Skeletal muscle cell (primary cell): ENCODE measurements around the gene LY6G6F.
A peak's percentile ranks its signal among the peaks of the same experiment; 100 is the strongest.

ENCODE experiments used
- DNase-seq: peaks from one replicate; pipeline ENCODE4 v3.0.0-alpha.2; 2010; ENCODE audit warnings: low read depth
- H3K4me3 ChIP-seq: 2 replicates; pipeline ENCODE4 v1.5.1; 2011; ENCODE audit warnings: low read depth, mild to moderate bottlenecking, control low read depth, low read length, moderate library complexity

LY6G6F gene, protein sequence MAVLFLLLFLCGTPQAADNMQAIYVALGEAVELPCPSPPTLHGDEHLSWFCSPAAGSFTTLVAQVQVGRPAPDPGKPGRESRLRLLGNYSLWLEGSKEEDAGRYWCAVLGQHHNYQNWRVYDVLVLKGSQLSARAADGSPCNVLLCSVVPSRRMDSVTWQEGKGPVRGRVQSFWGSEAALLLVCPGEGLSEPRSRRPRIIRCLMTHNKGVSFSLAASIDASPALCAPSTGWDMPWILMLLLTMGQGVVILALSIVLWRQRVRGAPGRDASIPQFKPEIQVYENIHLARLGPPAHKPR

DNA sequence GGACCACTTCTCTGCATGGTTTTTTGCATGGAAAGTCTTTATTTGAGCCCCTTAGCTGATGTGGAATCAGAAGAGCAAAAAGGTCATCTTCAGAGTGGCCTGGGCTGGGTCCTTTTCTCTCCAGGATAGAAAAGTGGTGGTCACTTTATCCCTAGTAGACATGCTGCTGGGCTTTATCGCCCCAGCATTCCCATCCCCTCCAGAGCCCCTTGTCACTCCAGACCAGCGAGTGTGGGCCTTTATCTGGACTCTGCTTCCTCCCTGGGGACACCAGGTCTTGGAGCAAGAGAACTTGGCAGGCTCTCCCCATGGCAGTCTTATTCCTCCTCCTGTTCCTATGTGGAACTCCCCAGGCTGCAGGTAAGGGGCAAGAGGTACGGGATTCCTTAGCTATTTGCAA is at the start of gene LY6G6F:
LY6G6F (plus strand) TSS at position 268 of the 400 bp plus-strand sequence; CDS start at position 309, 41 bp downstream.
- H3K4me3 ChIP-seq = no peak within 1 kb of the TSS
- no peak for DNase-seq

DNA sequence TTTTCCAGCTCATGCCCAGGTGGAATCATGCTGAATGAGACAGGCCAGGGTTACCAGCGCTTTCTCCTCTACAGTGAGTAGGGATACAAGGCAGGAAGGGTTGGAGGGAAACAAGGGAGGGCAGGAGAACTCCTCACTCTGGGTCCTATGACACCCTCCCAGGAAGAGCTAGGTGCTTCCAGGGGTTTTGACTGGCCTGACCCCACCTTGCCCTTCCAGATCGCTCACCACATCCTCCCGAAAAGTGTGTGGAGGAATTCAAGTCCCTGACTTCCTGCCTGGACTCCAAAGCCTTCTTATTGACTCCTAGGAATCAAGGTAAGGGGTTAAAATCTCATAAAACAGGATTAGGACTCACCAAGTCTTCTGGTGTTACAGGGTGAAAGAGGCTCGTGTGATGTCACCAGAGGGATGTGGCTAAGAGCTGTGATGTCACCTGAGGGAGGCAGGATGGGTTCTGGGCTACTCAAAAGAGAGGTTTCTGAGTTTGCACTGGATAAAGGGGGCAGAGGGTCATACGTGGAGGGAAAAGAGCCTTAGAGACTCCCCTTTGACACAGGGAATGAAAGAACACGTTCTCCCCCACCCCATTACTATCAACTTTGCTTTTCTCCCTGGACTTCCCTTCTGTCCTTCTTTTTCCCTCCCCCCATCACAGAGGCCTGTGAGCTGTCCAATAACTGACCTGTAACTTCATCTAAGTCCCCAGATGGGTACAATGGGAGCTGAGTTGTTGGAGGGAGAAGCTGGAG is 49.1 kb upstream of the LY6G6F start:
- DNase-seq = no peak

DNA sequence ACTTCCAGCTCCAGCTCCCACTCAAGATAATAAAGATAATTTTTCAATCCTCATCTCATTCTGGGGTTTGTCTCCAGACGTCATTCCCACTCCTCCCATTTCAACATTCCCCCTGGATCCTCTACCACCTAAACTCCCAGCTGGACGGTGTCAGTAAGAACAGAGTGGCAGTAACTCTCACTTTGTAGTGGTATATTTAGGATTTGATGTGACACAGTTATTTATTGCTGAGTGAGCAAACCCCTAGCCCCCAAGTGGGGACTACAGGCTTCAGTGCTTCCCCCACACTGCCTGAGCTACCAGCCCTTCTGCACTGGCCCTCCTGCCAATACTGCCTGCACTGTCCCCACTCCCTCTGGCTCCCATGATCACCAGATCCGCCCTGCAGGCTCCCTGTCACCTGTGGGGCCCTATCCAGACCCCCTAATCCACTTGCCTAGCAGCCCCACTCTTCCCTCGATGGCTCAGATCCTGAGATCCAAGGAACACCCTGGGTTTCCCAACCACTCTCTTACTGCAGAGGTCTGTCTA is 48.4 kb upstream of the LY6G6F start:
- no peak for DNase-seq
- H3K4me3 ChIP-seq = no peak overlapping the region

More for the DNA sequence above, 49.1 kb upstream of the LY6G6F start:
- no peak overlapping the region for H3K4me3 ChIP-seq

DNA sequence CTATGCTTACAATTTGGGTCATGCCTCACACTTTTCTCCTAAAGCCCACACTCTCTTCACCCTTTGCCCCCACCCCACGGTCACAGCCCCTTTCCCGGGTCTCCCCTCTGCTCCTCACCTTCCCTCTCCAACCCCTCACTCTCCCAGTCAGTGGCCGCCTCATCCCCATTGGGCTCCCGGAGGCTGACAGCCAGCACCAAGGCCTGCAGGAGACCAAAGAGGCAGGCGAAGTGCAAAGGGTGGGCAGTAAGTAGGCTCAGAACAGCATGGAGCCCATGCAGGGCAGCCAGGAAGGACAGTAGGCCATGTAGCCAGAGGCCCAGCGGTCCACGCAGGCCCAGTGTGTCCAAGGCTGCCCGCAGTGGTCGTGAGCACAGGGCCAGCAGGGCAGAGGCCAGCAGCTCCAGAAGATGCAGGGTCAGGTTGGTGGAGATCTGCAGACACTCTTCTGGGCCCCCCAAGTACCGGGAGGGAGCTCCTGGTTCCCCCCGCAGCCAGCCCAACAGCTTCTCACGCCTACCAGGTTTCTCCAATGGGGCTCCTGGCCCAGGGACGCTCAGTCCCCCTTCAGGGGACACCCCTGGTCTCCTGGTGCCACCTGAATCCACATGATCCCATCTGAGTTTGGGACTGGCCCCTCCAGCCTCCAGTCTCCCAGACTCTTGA is 47.5 kb upstream of the LY6G6F start:
- DNase-seq = no peak
- H3K4me3 ChIP-seq = peak overlapping the region; percentile 90

DNA sequence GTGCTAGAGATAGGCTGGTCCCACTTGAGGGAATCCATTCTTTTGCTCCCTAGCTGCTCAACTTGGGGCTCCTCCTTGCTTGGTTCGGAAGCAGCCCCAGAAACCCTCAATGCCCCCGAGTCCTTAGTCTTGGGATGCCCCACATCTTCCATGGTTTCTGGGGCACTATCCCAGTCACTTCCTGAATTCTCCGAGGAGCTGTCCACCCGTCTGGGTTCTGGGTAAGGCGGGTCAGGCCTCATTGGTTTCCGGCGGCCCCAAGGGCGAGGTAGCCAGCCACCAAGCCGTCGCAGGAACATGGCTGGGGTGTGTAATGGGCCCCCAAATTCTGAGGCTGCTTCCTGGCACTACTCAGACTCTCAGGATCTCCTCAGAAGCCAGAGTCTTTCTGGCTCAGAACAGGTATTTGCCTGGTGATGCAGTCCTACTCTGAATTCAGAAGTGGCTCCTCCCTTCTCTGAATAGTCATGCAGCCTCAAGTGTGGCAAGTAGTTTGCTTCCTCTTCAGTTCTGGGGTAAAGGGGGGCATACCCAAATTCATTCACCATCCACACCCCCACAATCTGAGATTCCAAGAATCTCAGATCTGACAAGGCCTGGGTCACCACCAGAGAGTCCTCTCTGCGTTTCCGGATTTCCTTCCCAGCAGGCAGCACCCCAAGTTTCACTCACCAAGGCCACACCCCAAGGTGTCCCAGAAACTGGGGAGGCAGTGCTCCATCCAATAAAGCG is 46.9 kb upstream of the LY6G6F start:
- peak overlapping the region; percentile 90 for H3K4me3 ChIP-seq
- no peak for DNase-seq

DNA sequence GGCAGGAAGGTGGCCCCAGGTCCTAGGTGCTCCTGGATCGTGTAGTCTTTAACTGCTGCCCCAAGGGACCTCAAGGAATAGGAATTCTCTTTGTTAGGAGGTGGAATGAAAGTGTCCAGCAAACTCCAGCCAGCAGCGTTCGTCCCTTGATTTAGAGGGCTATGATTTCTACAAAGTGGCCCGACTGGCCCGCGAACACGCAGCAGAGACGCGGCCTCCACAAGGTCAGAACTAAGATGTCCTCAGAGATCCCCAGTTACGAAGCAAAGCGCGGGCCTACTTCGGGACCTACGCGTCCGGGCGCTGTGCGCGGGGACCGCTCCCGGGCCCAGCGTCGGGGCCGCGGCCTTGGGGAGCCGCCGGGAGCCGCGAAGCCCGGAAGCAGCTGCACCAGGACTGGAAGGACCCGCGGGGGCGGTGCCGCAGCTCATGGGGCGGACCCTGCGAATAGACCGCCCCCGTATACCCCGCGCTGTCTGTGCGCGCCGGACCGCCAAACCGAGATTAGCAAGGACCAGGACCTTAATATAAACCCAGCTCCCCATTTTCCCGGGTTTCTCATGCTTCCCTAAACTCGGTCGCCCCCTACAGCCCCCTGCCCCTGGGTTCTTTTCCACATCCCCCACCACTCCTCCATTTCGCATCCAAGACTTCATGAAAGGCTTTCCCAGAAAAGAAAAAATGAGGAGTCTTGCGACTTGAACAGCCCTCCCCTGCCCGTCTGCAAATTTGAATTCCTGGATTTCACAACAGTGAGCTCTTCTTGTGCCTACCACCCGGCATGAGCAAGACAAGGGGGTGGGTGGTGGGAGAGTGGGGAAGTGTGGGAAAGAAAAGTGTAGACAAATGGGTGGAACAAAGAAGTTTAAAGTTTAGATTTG is 46.0 kb upstream of the LY6G6F start, which contains the start of gene C6orf47:
C6orf47 (minus strand) TSS at position 398 of the 881 bp plus-strand sequence. CDS start 831 bp downstream, outside the sequence.
- peak within 1 kb of the TSS; percentile 90 for H3K4me3 ChIP-seq
- DNase-seq = peak; percentile 32

DNA sequence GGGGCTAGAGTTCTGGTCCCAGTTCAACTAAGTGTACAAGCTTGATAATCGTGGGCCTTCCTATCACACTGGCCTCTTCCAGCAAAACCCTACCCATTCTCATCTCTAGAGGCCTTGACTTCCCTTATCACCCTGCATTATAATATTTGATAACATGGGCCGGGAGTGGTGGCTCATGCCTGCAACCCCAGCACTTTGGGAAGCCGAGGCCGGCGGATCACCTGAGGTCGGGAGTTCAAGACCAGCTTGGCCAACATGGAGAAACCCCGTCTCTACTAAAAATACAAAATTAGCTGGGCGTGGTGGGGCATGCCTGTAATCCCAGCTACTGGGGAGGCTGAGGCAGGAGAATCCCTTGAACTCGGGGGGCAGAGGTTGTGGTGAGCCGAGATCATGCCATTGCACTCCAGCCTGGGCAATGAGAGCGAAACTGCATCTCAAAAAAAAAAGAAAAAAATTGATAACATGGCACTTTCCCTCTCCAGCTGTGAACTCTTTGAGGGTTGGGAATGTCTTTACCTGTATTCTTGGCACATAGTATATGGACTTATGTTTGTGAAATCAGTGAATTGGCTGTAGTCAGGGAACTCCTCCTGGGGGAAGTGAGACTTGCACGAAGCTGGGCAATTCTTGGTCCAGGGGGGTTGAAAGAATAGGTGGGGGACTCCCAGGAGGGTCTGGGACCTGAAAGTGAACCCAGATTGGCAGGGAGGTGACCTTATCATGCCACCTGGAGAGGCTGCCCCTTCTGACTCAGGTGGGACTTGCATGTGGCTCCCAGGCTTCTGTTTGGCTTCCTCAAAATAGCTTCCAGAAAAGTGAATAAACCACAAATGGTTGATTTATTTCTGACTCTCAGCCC is 45.2 kb upstream of the LY6G6F start:
- no peak for DNase-seq
- H3K4me3 ChIP-seq = peak overlapping the region; percentile 90

DNA sequence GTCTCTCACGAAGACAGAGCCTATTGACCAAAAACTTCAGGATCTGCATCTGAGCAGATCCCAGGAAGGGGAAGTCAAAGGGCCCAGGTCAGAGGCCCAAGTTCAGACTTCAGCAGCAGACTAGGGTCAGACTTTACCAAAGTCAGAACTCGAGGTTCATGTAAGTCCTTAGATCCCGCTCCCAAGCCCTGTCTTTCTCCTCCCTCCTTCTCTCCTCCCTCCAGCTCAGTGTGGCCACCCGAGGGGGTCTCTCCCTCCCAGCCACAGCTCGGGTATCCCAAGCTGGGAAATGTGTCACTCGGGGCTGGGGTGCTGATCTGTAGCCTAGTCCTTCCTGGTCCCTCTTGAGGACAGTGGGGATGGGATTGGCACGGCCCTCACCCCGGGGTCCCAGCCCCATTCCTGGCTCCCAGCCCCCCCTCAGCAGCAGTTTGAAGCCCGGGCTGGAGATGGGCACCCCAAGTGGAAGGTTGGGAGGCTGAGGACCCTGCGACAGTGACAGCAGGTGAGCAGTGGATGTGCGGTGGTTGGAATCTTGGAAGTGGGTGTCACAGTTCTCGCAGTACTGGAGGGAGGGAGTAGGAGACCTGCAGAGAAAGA is 44.4 kb upstream of the LY6G6F start:
- no peak overlapping the region for H3K4me3 ChIP-seq

DNA sequence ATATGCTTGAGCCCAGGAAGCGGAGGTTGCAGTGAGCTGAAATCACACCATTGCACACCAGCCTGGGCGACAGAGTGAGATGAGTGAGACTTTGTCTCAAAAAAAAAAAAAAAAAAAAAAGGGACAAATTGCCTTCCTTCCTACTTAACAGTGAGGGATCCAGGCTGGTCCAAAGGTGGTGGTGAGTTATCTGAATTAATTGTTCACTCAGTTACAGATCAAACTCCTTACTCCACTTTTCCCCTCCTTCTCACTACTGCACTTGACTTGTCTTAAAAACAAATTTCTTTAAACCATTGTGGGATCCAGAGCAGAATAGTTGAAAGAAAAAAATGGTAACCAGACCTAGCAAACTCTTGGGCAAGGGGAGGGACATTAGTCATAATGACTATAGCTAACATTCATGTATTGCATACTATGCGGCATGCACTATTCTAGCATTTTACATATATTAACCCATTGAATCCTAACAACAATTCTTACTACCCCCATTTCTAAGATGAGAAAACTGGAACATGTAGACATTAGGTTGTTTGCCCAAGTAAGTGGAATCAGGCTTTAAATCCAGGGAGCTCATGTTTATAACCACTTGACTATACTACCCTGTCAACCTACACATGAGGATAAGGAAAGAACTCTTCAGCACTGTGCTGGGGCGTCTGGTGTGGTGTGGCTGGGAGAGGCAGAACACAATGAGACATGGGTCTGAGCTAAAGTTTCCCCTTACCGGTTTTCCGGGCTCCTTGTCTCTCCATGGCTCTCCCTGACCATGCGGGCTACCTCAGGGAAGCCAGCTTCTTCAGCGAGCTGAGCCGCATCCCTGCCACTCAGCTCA is 43.3 kb upstream of the LY6G6F start:
- H3K4me3 ChIP-seq = peak overlapping the region; percentile 97
- no peak for DNase-seq

More for the DNA sequence above, 44.4 kb upstream of the LY6G6F start:
- DNase-seq = no peak

DNA sequence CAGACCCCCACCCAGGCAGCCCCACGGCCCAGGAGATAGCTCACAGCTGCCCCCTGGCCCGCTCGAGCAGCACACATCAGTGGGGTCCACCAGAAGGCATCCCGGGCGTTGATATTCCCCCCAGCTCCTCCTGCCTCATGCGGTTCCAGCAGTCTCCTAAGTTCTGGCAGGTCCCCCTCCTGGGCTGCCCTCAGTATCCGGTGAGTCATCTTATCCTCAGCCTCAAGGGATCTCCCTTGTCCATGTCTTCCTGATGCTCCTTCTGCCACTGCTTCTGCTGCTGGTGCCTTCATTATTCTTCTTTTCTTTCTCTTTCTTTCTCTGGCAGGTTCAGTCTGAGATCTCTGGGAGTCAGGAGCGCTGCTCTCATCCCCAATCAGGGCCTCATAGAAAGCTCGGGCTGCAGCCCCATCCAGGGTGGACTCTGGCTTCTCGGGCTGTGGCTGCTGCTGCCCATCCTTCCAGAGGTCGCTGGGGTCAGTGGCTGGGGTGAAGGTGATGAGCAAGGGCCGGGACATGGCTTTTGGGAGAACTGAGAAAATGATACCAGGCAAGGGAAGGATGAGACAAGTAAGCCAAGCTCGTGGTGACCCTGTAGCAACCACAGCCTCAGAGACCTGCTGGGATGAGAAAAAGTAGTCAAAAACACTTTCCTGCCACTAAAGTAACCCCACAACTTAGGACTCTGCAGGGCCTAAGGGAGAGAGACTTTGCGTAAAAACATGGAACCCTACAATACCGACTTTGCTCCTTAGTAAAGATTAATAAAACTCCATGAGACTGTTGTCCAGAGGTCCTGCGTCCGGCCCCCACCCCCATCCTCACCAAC is 42.5 kb upstream of the LY6G6F start:
- peak; percentile 49 for DNase-seq
- H3K4me3 ChIP-seq = peak overlapping the region; percentile 97

DNA sequence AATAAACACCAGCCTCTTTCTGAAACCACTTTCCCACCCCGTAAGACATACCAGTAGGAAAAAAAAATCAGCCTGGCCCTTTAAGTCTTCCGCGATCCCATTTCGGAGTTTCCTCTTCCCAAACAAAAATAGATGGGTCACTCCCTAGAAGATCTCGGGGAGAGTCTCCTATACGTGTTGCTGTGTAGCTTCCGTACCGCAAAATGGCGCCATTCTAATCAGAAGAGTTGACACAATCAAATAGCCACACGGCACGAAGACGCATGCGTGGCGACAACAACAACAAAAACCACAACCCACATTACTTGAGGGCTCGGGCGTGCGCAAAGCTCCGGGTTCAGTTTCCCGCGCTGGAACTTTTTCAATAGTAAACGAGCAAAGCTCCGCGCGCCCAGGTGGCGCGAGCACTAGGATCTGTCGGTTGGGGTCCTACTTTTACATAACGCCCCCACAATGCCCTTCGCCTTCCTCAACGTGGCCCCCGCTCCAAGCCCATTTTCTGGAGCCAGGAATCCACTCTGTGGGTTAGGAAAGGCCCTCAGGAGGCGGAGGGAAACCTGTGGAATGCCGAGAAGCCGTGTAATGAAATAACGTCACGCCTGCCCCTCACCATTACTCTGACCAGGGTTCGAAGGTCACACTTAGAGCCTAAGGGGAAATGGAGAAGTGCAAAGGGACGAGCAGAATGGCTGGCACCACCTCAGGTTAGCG is 41.7 kb upstream of the LY6G6F start, which contains the start of gene GPANK1:
GPANK1 (minus strand) TSS at position 208 of the 711 bp plus-strand sequence. CDS start 519 bp downstream, outside the sequence.
- H3K4me3 ChIP-seq = peak within 1 kb of the TSS; percentile 97
- peak; percentile 85 for DNase-seq

DNA sequence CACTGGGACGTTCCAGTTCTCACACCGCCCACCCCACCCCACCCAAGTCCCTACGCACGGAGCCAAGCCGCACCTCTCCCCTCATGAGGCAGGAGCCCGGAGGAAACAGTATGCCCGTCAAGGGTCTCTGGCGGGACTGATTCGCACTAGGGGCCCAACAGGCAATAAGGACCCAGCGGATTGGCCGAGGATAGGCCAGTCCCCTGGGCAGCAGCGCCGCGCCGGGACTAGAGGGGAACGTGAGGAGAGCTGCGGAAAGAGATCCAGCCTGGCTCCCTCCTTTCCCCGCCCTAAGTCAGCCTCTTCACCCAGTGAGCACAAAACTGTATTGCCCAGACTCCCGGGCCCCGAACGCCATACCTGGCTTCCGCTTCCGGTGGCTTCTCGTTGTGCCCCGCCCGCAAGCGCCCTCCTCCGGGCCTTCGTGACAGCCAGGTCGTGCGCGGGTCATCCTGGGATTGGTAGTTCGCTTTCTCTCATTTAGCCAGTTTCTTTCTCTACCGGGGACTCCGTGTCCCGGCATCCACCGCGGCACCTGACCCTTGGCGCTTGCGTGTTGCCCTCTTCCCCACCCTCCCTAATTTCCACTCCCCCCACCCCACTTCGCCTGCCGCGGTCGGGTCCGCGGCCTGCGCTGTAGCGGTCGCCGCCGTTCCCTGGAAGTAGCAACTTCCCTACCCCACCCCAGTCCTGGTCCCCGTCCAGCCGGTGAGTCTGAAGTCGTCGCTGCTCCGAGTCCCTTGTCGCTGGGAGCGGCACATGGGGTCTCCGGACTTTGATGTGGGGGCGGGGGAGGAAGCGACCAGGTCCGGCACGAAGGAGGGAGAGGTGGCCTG is 40.9 kb upstream of the LY6G6F start, which contains the start of gene CSNK2B:
CSNK2B (plus strand) TSS at position 580 of the 836 bp plus-strand sequence. CDS start 752 bp downstream, outside the sequence.
- peak; percentile 89 for DNase-seq
- H3K4me3 ChIP-seq = peak within 1 kb of the TSS; percentile 97

DNA sequence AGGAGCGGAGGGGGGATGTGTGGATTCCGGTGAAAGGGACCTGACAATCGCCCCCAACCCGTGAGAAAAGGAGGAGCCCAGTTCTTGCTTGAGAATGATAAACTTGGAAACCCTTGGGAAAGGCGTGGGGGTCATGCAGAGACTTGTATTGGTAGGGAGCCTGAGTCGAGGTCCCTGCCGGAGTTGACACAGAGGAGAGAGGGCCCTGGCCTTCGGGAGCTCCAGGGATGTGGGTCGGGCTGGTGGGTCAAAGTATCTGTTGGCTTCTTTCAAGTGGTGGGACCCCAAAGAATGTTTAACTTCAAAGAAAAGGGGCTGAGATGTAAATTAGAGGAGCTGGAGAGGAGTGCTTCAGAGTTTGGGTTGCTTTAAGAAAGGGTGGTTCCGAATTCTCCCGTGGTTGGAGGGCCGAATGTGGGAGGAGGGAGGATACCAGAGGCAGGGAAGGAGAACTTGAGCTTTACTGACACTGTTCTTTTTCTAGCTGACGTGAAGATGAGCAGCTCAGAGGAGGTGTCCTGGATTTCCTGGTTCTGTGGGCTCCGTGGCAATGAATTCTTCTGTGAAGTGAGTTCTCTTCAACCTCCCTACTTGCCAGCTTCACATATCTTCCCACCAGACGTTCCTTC is 40.2 kb upstream of the LY6G6F start:
- H3K4me3 ChIP-seq = peak overlapping the region; percentile 97
- no peak for DNase-seq
